ENCODE results near the gene KLHL4.
"Not testable (repeated sequence)": the region's sequence is repeated elsewhere in the genome, so short reads cannot be mapped to it uniquely, and the experiment has no call there.

The KLHL4 gene

DNA sequence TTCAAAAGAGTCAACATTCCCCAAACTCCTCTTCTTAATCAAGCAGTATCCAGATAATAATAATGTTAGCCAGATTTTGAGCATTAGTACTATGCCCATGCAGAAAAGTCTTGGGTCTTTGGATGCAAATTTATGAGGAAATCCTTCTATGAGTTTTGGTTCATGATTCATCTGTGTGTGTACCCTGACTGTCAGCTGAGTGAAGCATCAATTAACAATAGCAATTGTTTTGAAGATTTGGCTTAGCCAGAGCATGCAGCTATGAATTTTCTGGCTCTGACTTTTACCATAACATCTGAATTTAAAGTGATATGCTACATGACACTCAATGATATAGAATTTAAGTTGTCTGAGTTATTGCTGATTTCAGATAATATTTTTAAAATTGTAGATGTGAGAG, 145.8 kb downstream of the KLHL4 start:
- no peak for DNase-seq (ENCODE audit: low read depth in 2 of 2)

DNA sequence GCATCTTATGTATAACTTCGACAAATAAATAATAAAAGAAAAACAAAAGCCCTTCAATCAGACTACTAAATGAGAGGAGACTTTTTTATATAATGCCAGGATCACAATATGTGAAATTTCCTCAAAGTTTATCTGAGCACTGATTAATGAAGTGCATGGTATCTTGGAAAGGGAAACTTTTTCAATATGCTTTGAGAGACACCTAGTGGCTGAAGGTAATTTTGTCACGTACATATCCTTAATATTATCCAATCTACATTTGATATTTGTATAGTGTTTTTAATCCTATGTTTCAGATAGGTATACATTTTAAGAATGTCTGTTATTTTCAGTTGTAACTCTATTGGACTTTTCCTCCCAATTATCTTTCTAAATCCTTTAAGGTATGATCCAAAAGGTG, 146.8 kb downstream of the KLHL4 start:
- DNase-seq (ENCODE audit: low read depth in 2 of 2), result no peak

DNA sequence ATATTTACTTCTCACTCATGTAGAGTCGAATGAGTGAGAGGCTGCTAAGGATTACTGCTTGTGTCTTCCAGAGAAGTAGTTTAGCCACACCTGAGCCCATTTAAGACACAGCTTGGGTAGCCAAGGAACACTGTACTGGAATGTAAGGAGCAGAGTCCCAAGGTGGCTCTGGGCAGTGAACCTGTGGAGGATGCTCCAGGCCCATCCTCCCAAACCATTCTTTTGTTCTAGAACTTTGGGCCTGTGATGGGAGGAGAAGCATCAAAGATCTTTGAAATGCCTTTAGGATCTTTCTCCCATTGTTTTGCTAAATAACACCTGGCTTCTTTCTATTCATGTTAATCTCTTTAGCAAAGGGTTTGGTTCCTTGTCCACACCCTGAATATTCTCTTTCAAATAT, 162.2 kb downstream of the KLHL4 start:
- DNase-seq (ENCODE audit: low read depth in 2 of 2), result no peak

DNA sequence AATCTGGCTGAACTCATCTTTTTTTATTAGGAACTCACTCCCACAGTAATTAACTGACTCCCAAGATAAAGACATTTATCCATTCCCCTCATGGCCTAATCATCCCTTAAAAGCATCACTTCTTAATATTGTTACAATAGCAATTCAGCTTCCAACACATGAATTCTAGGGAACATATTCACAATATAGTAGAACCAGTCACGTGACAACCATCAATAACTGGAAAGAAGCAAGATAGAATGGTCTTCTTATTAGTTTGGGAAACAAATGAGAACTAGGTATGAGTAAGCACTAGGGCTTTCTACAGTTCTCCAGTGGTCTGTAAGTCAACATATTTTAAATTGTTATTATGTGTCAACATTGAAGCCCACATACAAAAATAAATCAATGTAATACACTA, 170.1 kb downstream of the KLHL4 start:
- DNase-seq (ENCODE audit: low read depth in 2 of 2), result no peak

DNA sequence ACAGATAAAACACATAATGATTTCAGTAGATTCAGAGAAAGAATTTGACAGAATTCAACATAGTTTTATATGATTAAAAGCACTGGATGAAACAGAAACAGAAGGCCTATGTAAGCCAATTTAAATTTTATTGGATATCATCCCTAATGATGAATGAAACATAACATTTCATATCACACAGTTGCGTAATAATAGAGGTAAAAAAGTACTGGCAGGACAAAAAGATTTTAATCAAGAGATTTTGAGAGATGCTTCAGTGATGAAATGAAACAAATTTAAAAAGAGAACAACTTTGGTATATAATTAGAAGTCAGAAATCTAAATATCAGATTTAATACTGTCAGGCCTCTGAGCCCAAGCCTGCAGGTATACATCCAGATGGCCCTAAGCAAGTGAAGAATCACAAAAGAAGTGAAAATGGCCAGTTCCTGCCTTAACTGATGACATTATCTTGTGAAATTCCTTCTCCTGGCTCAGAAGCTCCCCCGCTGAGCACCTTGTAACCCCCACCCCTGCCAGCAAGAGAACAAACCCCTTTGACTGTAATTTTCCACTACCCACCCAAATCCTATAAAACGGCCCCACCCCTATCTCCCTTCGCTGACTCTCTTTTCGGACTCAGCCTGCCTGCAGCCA, 170.6 kb downstream of the KLHL4 start:
- DNase-seq (ENCODE audit: low read depth in 2 of 2), result not testable (repeated sequence)

DNA sequence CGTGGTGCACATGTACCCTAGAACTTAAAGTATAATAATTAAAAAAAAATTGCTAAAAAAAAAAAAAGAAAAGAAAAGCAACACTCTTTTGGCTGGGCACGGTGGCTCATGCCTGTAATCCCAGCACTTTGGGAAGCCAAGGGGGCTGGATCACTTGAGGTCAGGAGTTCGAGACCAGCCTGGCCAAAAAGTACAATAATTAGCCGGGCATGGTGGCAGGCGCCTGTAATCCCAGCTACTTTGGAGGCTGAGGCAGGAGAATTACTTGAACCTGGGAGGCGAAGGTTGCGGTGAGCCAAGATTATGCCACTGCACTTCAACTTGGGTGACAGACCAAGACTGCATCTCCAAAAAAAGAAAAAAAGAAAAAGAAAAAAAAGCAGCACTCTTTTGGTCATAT, 171.6 kb downstream of the KLHL4 start:
- DNase-seq (ENCODE audit: low read depth in 2 of 2), result not testable (repeated sequence)

DNA sequence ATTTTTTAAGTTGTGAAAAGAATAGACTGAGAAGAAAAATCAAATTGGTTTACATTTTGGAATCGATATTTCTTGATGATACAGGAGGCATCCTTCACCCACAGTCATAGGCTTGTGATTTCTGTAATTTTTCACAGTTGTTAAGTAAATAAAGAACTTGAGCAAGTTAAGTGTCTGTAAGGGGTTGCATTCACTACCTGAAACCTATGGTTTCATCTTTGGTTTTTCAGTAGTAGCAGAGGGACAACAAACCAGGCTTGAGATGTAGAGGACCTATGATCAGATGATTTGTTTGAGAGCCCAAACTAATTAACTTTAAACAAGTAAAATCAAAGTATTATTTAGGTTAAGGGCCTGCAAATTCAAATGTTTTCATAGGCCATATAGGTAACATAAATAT, 175.6 kb downstream of the KLHL4 start:
- no peak for DNase-seq (ENCODE audit: low read depth in 2 of 2)

DNA sequence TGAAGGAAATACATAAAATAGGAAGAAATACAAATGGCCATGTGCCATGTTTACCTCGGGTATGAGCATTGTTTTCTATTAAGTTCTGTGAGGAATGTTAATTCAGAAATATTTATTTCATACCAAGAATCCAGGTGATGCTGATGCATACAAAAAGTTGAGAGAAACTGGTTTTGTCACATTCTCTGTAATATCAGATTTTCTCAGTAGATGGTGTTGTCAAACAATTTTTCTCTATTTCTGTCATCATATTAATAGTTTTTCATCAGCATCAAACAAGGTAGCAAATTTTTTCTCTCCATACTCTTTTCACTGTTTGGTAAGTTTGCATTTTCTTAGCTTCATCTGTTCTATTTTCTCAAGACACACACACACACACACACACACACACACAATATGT, 179.8 kb downstream of the KLHL4 start:
- no peak for DNase-seq (ENCODE audit: low read depth in 2 of 2)

DNA sequence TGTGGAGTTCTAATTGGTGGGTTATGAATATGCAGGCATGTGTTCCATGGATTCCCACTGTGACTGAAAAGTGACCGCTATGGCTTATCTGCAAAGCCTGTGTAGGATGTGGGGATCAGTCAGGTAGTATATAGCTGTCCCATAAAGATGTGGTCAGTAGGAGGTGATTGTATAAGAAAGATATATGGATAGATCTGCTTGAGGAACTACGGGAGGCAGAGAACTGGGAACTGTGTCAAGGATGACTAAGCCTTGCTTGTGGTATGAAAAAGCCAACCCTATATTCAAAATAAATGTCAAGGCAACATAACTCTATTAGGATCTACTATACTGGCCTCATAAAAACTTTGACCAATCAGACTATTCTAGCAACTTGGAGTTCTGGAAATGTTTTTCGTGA, 185.2 kb downstream of the KLHL4 start:
- DNase-seq (ENCODE audit: low read depth in 2 of 2), result no peak

DNA sequence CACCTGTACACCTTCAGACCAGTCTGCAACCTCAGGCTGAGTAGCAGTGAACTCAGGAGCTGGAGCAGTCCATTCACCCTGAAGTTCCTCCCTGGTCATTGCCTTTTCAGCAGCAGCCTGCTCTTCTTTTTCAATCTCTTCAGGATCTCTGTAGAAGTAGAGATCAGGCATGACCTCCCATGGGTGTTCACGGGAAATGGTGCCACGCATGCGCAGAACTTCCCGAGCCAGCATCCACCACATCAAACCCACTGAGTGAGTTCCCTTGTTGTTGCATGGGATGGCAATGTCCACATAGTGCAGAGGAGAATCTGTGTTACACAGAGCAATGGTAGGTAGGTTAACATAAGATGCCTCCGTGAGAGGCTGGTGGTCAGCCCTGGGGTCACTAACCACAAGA, 185.9 kb downstream of the KLHL4 start:
- not testable (repeated sequence) for DNase-seq (ENCODE audit: low read depth in 2 of 2)

DNA sequence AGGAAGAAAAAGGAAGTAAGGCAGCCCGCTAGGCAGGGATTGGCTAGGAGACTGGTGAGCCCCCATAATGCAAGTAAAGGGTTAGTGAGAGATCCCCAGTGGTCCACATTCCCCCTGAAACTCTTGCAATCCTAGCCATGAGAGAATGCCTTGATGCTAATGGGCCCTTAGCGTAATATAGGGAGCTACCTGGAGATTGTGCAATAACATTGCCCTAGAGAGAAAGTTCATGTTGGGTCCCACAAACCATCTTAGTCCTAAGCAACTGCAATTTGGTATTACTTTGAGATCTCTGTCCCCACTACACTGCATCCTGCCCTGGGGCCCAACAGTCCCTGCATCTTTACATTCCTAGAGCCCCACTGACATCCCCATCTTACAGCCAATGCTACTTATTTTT, 188.5 kb downstream of the KLHL4 start:
- no peak for DNase-seq (ENCODE audit: low read depth in 2 of 2)

DNA sequence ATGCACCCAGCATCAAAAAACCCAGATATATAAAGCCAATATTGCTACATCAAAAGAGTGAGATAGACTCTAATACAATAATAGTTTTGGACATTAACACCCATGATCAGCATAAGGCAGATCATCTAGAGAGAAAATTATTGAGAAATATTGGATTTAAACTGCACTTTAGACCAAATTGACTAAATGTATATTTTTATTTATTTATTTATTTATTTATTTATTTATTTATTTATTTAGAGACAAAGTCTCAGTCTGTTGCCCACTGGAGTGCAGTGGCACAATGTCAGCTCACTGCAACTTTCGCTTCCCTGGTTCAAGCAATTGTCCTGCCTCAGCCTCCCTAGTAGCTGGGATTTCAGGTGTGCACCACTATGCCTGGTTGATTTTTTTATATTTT, 193.0 kb downstream of the KLHL4 start:
- no peak for DNase-seq (ENCODE audit: low read depth in 2 of 2)

Measured in stimulated activated CD4-positive, alpha-beta T cell treated with anti-CD3 and anti-CD28 coated beads, Interleukin-4, amount 100 ng/mL, for 48 hours (primary cell).